Measurements from ENCODE around the gene EIF3F. TPM values are rescaled to one million over a fixed set of nuclear protein-coding genes. Genes with fewer than 3 reads are reported as not detected.

Gene EIF3F
- total and polyA plus RNA-seq, 2 of the 8 experiments (the other 6 are each of a cell fraction or from before 2014, with no cell fraction given), result 222 to 388 TPM

DNA sequence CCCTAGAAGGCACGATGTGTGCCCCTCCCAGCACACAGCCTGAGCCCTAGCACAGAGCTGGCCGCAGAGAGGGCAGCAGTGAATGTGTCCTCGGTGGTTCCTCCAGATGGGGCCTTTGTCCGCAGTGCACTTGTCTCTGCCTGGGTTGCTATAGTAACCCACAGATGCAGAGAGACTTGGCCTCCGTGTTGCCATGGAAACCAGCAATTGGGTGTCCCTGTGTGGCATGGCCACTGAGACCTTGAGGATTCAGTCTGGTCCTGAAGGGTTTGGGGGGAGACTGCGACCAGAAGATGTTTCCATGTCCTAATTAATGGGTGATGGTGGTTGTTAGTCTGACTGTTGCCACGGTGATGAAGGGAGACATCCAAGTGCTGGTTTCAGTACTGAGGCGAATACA lies 51.3 kb downstream of the EIF3F start:
- Histone ChIP-seq H4K8ac (ENCODE audit: extremely low read depth, insufficient read depth, low read length) (no peak overlapping the region), H3K4me1 (replicated peaks in 1 of 4; ENCODE audit: control insufficient read depth in 3 of 4, insufficient read depth in 4 of 4, low read length in 3 of 4) (no peaks in the 10 kb centered on the region; a peak in 1 of 7 replicates), H2AK5ac (ENCODE audit: low read depth, low read length) (no peak overlapping the region), H3K27me3 (replicated peaks in 1 of 4; ENCODE audit: control insufficient read depth in 3 of 4, extremely low read depth in 1 of 4, insufficient read depth in 3 of 4, low read length in 3 of 4) (no peaks in the 10 kb centered on the region; a peak in 1 of 7 replicates), H3K9ac (replicated peaks in 1 of 4; ENCODE audit: extremely low read depth in 1 of 4, low read depth in 3 of 4, low read length in 3 of 4) (no peak overlapping the region), H4K5ac (ENCODE audit: insufficient read length, low read depth, low read length) (no peak overlapping the region), H3K18ac (ENCODE audit: extremely low read depth, low read length) (no peak overlapping the region), H3K79me1 (ENCODE audit: low read depth, low read length) (no peaks in the 10 kb centered on the region), H3K79me2 (ENCODE audit: control insufficient read depth in 1 of 2, insufficient read depth in 2 of 2, low read length in 2 of 2) (no peaks in the 10 kb centered on the region), H3K27ac (ENCODE audit: low read depth, low read length) (no peak overlapping the region), H3K4me3 (ENCODE audit: extremely low read depth in 1 of 4, insufficient read depth in 2 of 4, low read depth in 3 of 4, low read length in 4 of 4) (no peak overlapping the region), H4K20me1 (replicated peaks in 1 of 2; ENCODE audit: control insufficient read depth in 1 of 2, insufficient read depth in 2 of 2, low read length in 2 of 2) (no peaks in the 10 kb centered on the region), H4K91ac (replicated peaks; ENCODE audit: insufficient read length, low read length) (no peak overlapping the region), H2BK12ac (ENCODE audit: low read depth, low read length) (no peak overlapping the region), H3K23me2 (ENCODE audit: low read depth, low read length) (no peaks in the 10 kb centered on the region), H3K4ac (replicated peaks; ENCODE audit: insufficient read length, low read depth, low read length) (no peak overlapping the region), H3K14ac (ENCODE audit: insufficient read length) (no peak overlapping the region), H2BK20ac (ENCODE audit: low read length) (no peak overlapping the region), H2BK120ac (replicated peaks; ENCODE audit: low read depth, low read length) (no peak overlapping the region), H3K36me3 (ENCODE audit: control insufficient read depth in 2 of 4, insufficient read depth in 4 of 4, low read length in 3 of 4) (no peaks in the 10 kb centered on the region), H3K4me2 (ENCODE audit: insufficient read depth in 1 of 2, low read depth in 2 of 2, low read length in 2 of 2) (no peak overlapping the region), H2BK15ac (ENCODE audit: low read length) (no peak overlapping the region), H3K56ac (replicated peaks; ENCODE audit: insufficient read length, low read depth, low read length) (no peak overlapping the region), H2BK5ac (ENCODE audit: low read depth, low read length) (no peak overlapping the region), H3K9me3 (ENCODE audit: insufficient read depth in 2 of 2, low read depth in 1 of 2, low read length in 1 of 2) (no peaks in the 10 kb centered on the region), H3K23ac (ENCODE audit: insufficient read length) (no peak overlapping the region), H2AFZ (ENCODE audit: low read length) (no peak overlapping the region)
- WGBS, 2 experiments (ENCODE audit: extremely low coverage in 1 of 2, insufficient coverage in 1 of 2, insufficient read length in 1 of 2, insufficient replicate concordance in 2 of 2, low coverage in 1 of 2, low lambda C conversion rate in 2 of 2, missing lambda C conversion rate in 1 of 2), result 83% methylated on average over 8 of the region's 8 CpGs; no CpG with 5 or more reads in 1 of the 2 experiments
- CTCF ChIA-PET (ENCODE audit: partially characterized antibody), result interaction anchor here (1.0 to 31.7 kb wide), 6 partner anchors 12 to 52 kb away, joined by 3 to 1283 read pairs (median 5); partner anchors contain the start of gene TUB
- POLR2A ChIA-PET (ENCODE audit: partially characterized antibody), result no interaction called here
- FAIRE-seq (no peak), DNase-seq (ENCODE audit: low read depth in 1 of 2, low spot score in 2 of 2) (peak in 1 of 2 experiments; percentile 46)
- TF ChIP-seq TAF7 (optimal IDR thresholded peaks at IDR 0.05; ENCODE audit: borderline replicate concordance, low read depth, low read length) (no peak), HDAC2 (IDR thresholded peaks at IDR 0.05; ENCODE audit: borderline replicate concordance in 1 of 2, low read depth in 2 of 2, low read length in 2 of 2) (no peak), SP2 (IDR thresholded peaks at IDR 0.05; ENCODE audit: low read length) (no peak), SAP30 (IDR thresholded peaks at IDR 0.05; ENCODE audit: insufficient read depth, insufficient replicate concordance, low read length) (no peak), CBX8 (IDR thresholded peaks at IDR 0.05; ENCODE audit: borderline replicate concordance, low read depth, low read length) (no peak), RFX5 (IDR thresholded peaks at IDR 0.05; ENCODE audit: borderline replicate concordance, low read depth, low read length) (no peak), BACH1 (IDR thresholded peaks at IDR 0.05; ENCODE audit: low read length) (no peak), BCL11A (IDR thresholded peaks at IDR 0.05; ENCODE audit: low read depth in 2 of 2, low read length in 2 of 2) (no peak), RXRA (IDR thresholded peaks at IDR 0.05; ENCODE audit: insufficient read depth, low read depth, low read length) (no peak), NANOG (IDR thresholded peaks at IDR 0.05; ENCODE audit: insufficient read depth, low read depth, low read length, poor library complexity, severe bottlenecking) (no peak)
- TF ChIP-seq, protein P1, sequence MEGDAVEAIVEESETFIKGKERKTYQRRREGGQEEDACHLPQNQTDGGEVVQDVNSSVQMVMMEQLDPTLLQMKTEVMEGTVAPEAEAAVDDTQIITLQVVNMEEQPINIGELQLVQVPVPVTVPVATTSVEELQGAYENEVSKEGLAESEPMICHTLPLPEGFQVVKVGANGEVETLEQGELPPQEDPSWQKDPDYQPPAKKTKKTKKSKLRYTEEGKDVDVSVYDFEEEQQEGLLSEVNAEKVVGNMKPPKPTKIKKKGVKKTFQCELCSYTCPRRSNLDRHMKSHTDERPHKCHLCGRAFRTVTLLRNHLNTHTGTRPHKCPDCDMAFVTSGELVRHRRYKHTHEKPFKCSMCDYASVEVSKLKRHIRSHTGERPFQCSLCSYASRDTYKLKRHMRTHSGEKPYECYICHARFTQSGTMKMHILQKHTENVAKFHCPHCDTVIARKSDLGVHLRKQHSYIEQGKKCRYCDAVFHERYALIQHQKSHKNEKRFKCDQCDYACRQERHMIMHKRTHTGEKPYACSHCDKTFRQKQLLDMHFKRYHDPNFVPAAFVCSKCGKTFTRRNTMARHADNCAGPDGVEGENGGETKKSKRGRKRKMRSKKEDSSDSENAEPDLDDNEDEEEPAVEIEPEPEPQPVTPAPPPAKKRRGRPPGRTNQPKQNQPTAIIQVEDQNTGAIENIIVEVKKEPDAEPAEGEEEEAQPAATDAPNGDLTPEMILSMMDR (IDR thresholded peaks at IDR 0.05; ENCODE audit: control extremely low read depth in 1 of 3, insufficient read depth in 1 of 3, low read depth in 1 of 3, low read length in 3 of 3), result no peak

Data from H1 (cell line).